GM21423 (cell line): ENCODE data around the gene TRIM36.
A peak's percentile ranks its signal among the peaks of the same experiment; 100 is the strongest.

Experiments
- ATAC-seq: cut with Tn5 transposase; IDR thresholded peaks from one replicate; pipeline ENCODE4 v1.9.1; 2021; ENCODE audit warnings: mild to moderate bottlenecking, moderate library complexity; ENCODE audit not compliant: unreplicated experiment

TRIM36 gene

DNA sequence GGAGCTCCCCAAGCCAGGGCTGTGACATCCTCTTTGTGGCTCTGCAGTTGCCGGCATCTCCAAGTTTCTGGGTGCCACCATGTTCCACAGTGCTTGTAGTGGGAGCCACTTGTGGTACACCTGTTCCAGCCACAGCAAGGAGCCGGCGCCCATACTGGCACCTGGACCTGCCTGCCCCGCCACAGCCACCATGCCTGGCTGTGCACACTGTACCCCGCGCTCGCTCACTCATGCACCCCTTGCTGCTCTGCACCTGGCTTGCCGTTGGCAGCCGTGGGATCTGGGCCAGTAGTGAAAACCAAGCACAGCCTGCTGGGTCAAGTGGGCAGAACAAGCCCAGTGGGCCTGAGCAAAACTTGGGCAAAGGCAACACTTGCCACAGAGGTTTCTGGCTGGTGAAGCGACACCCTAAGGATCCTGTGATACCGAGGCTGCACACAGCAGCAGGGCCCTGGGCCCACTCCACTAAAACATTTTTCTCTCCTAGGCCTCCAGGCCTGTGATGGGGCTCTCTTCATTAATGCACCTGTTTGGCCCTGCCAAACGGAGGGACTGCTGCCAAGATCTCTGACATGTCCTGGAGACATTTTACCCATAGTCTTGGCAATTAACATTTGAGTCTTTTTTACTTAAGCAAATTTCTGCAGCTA lies 2.8 kb downstream of the TRIM36 start:
- no peak for ATAC-seq

- no peak for ATAC-seq
These were observed 3.9 kb downstream of the TRIM36 start for GRCh38 chr5:115165790-115166189.

DNA sequence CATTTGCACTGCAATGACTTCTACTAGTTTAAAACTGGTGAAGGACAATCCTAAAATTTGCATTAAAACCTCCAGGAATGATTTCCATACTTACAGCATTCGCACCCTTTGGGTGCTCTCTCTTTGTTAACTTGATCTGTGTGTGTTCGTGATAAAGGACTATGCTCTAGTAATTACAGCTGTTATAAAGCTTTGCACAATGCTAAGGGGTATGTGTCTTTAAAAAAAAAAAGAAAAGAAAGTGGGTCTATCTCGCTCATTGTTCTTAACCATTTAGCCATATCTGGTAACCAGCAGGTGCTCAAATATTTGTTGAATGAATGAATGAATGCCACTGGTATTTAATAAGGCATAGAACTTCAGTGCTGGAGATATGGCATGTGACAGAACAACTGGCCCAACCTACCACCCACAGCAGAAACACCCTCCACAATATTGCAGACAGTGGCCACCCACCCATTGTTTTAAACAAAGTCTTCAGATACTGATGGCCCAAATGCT lies 8.7 kb downstream of the TRIM36 start:
- no peak for ATAC-seq

DNA sequence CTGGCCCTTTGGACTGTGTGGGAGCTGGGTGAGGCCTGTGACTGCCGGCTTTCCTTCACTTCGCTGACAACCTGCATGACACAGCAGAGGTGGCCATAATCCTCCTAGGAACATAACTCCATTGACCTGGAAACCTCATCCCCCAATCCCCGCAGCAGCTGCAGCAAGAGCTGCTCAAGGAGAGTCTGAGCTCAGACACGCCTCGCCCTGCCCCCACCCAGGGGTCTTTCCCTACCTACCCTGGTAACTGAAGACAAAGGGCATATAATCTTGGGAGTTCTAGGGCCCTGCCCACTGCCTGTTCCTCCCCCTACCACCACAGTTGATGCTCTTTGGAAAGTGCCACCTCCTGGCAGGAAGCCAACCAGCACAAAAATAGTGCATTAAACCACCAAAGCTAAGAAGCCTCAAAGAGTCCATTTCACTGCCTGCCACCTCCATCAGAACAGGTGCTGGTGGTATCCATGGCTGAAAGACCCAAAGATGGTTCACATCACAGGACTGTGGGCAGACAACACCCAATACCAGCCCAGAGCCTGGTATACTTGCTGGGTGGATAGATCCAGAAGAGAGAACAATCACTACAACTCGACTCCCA lies 18.4 kb downstream of the TRIM36 start:
- no peak for ATAC-seq

- ATAC-seq = no peak
These were observed 19.2 kb downstream of the TRIM36 start for GRCh38 chr5:115150512-115150911.

DNA sequence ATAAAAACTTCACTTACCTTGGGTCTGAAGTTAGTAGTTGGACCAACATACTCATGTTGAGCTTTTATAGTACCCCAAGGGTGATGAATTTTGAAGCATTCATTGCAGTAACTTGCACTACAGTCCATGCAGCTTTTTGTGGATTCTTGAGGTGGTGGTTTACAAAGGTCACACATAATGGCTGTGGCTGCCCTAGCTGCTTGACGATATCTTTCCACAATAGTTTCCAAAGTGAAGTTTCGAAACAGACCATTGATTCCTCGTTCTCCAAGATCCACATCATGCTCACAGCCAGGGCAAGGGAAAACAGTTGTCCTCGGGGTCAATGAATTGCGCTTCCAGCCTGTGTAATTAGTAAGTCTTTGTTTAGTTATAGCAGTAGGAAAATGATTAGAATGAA lies 22.7 kb downstream of the TRIM36 start:
- no peak for ATAC-seq

DNA sequence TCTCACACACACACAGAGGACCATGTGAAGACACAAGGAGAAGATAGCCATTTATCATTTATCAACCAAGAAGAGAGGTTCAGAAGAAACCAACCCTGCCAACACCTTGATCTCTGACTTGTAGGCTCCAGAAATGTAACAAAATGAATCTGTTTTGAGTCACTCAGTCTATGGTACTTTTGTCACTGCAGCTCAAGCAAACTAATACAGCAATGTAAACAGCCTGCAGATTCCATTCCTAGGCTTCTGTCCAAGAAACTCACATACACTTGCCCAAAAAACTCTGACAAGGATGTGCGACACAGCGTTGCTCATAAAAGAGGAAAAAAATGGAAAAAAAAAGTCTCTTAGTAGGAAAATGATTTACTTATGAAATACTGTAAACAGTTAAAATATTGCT lies 33.4 kb downstream of the TRIM36 start:
- no peak for ATAC-seq

- no peak for ATAC-seq
These were observed 37.2 kb downstream of the TRIM36 start for GRCh38 chr5:115132465-115132864.

DNA sequence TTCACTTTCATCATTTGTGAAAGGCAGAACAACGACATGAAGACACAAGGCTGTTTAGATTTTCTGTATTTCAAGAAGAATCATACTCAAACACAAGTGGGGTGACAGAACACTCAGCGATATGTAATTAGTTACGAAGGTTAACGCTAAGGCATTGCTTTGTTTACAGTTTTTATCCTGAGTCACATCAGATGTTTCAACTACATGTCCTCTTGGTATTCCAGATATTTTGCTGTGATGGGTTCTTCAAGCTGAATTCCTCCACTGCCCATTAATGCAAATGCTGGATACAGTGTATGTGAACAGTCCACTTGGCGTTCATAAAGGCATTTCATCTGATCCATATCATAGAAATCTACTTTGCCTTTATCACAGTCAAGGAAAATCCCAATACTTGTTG lies 43.4 kb downstream of the TRIM36 start:
- ATAC-seq = no peak

DNA sequence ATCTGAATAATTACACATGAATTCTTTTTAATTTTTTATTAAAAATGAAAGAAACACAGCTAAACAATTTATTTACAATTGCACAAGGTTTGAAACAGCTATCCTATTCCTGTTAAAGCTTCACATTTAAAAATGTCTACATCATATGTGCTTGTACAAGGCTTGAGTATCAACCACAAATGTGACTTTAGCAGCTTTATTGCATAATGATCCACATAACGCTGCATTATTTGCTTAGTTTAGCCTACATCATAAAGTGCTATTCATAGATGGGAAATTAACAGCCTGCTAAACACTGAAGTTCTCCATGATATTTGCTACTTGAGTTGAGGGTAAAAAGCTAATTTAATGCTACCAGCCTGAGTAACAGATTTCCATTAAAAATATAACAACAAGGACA lies 45.0 kb downstream of the TRIM36 start:
- ATAC-seq = no peak

- ATAC-seq = no peak
These were observed 53.7 kb downstream of the TRIM36 start for GRCh38 chr5:115116001-115116400.

DNA sequence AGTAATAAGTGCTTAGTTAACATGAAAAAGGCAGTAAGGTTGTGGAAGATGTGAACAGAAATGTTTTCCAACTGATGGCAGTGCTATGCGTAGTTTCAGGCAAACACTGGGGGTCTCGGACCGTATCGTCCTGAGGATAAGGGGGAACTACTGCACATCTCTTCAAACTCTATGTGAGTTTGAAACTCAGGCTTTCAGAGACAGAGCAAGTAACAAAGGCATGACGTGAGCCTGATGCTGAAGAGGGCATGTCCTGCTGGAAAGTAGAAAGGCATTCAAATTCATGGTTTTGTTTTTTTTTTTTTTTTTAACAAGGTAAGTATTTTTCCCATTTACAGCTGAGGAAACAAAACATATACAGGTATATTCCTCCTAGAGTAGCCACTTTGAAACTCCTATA lies 59.9 kb downstream of the TRIM36 start:
- no peak for ATAC-seq

DNA sequence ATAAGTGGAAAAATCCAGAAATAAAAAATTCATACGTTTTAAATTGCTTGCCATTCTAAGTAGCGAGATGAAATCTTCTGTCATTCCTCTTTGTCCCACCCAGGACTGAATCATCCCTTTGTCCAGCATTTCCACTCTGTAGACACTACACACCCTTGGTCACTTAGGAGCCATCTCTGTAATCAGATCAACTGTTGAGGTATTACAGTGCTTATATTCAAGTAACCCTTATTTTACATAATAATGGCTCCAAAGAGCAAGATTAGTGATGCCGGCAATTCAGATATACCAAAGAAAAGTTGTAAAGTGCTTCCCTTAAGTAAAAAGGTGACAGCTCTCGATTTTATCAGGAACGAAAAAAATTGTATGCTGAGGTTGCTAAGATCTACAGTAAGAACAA lies 60.4 kb downstream of the TRIM36 start:
- ATAC-seq = no peak

DNA sequence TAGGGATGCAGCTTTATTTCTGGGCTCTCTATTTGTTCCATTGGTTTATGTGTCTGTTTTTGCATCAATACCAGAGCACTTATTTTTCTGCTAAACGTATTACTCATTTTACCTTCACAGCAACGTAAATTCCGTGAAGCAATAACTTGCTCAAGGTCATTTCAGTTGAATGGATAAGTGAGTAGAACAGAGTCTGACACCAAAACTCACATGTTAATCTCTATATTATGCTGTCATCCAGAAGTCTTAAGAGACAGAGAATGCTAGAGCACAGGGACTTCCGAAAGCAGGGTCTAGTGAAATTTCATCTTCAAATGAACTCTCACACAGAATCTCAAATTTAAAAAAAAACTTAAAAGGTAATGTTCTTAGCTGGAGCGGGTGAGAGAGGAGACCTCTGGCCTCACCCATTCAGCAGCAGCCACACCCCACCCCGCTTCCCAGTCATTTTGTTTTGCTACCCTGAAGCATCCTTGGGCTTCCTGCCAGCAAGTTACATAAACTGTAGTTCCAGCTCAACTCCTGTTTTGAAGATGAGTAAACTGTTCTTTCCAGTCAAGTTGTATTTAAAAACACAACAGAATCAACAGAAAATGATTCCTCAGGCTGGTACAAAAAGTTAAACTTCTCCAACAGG lies 69.3 kb downstream of the TRIM36 start:
- ATAC-seq = no peak

- peak; percentile 87 for ATAC-seq
These were observed 71.5 kb downstream of the TRIM36 start for GRCh38 chr5:115098041-115098702.

- no peak for ATAC-seq
These were observed 72.5 kb downstream of the TRIM36 start for GRCh38 chr5:115097236-115097635.

- no peak for ATAC-seq
These were observed 73.5 kb downstream of the TRIM36 start for GRCh38 chr5:115096034-115096769.

- no peak for ATAC-seq
These were observed 81.8 kb downstream of the TRIM36 start for GRCh38 chr5:115087951-115088350.

- ATAC-seq = no peak
These were observed 83.2 kb downstream of the TRIM36 start for GRCh38 chr5:115086473-115086872.

GRCh38 chr5:115084246-115084793 lies 85.4 kb downstream of the TRIM36 start:
- no peak for ATAC-seq
